A549 (cell line): Measurements from ENCODE around the gene MAPKAPK2. TPM values are rescaled to one million over a fixed set of nuclear protein-coding genes. Genes with fewer than 3 reads are reported as not detected.

Experiments used
- ATAC-seq, 2 experiments: fragments of 200-7000 bp in 1 of 2; fragments of >200 bp in 1 of 2; cut with Nextera tagmentation in 1 of 2; cut with Tn5 transposase in 1 of 2; 3 replicates each; pipeline versions ENCODE4 v1.8.0 to v1.9.1; 2018 to 2020; ENCODE audit warnings: mild to moderate bottlenecking in 1 of 2, moderate library complexity in 1 of 2
- CTCF ChIA-PET: fragments of 300-600 bp; sonication (Branson Sonifier 250); formaldehyde crosslinking; extraction: SDS; loops from one replicate; lab custom pipeline; 2021; ENCODE audit warnings: antibody characterized with exemption, inconsistent platforms; lab: Yijun Ruan, JAX
- POLR2A ChIA-PET: fragments of 350-600 bp; formaldehyde crosslinking; extraction: SDS; loops from one replicate; lab custom pipeline; 2021; ENCODE audit warnings: antibody characterized with exemption, inconsistent platforms; lab: Yijun Ruan, JAX
- DNase-seq, 2 experiments: peaks; one replicate each; pipeline versions ENCODE4 v3.0.0 to v3.0.0-alpha.2; 2011 to 2016; ENCODE audit warnings: low read depth in 1 of 2, low spot score in 1 of 2
- FAIRE-seq: peaks from 2 replicates; lab custom pipeline; 2011; peaks lifted over from hg19 to GRCh38; lab: Jason Lieb, UNC
- H3K27ac ChIP-seq, 2 experiments: fragments of >200 bp; sonication (Bioruptor Twin); formaldehyde crosslinking; 3 replicates each; pipeline ENCODE4 v1.5.1; 2016 to 2017
- H3K4me1 ChIP-seq: fragments of >200 bp; sonication (Bioruptor Twin); formaldehyde crosslinking; 3 replicates; pipeline ENCODE4 v1.6.1; 2016
- H3K4me2 ChIP-seq: fragments of >200 bp; sonication (Bioruptor Twin); formaldehyde crosslinking; 3 replicates; pipeline ENCODE4 v1.6.1; 2016
- H3K4me3 ChIP-seq: fragments of >200 bp; sonication (Bioruptor Twin); formaldehyde crosslinking; 3 replicates; pipeline ENCODE4 v1.5.1; 2016
- H3K9me3 ChIP-seq: fragments of >200 bp; sonication (Bioruptor Twin); formaldehyde crosslinking; 3 replicates; pipeline ENCODE4 v1.6.1; 2016
- ATOH8 ChIP-seq: fragments of 250-450 bp; sonication (Bioruptor Pico); IDR thresholded peaks from 2 replicates; pipeline ENCODE4 v1.5.0; 2020; ENCODE audit warnings: low read depth, mild to moderate bottlenecking, moderate library complexity
- CEBPB ChIP-seq, 2 experiments: fragments of >200 bp in 1 of 2; sonication (Bioruptor Twin) in 1 of 2; formaldehyde crosslinking in 1 of 2; IDR thresholded peaks; 2 replicates each; pipeline ENCODE4 v1.6.1; 2012 to 2016
- E2F6 ChIP-seq: IDR thresholded peaks from 2 replicates; pipeline ENCODE4 v1.6.1; 2012; ENCODE audit warnings: low read depth, borderline replicate concordance
- EHF ChIP-seq: fragments of 250-450 bp; sonication (Bioruptor Pico); IDR thresholded peaks from 2 replicates; pipeline ENCODE4 v1.5.0; 2020; ENCODE audit warnings: mild to moderate bottlenecking
- EP300 ChIP-seq, 2 experiments: fragments of >200 bp; sonication (Bioruptor Twin); formaldehyde crosslinking; IDR thresholded peaks; 2 replicates in 1 of 2; 3 replicates in 1 of 2; pipeline ENCODE4 v1.6.1; 2016 to 2017
- FOSL2 ChIP-seq, 2 experiments: fragments of 450-650 bp in 1 of 2; fragments of >200 bp in 1 of 2; sonication (Bioruptor Twin) in 1 of 2; formaldehyde crosslinking; IDR thresholded peaks; 2 replicates each; pipeline versions ENCODE4 v1.5.0 to v1.6.1; 2016 to 2020; ENCODE audit warnings: mild to moderate bottlenecking in 1 of 2, moderate library complexity in 1 of 2
- HES2 ChIP-seq: fragments of >200 bp; sonication (Bioruptor Twin); formaldehyde crosslinking; IDR thresholded peaks from 2 replicates; pipeline ENCODE4 v1.6.1; 2016
- HMGXB4 ChIP-seq: fragments of 250-450 bp; sonication (Bioruptor Pico); IDR thresholded peaks from 2 replicates; pipeline ENCODE4 v1.5.0; 2021; ENCODE audit warnings: mild to moderate bottlenecking, moderate library complexity, borderline replicate concordance
- HOXB13 ChIP-seq: fragments of 250-450 bp; sonication (Bioruptor Pico); IDR thresholded peaks from 2 replicates; pipeline ENCODE4 v1.5.0; 2020; ENCODE audit warnings: low read depth, mild to moderate bottlenecking, moderate library complexity
- KDM5A ChIP-seq: fragments of 200-600 bp; sonication (generic); IDR thresholded peaks from 2 replicates; pipeline ENCODE4 v1.6.1; 2016; ENCODE audit warnings: antibody characterized with exemption, mild to moderate bottlenecking
- MAFK ChIP-seq: fragments of 450-650 bp; IDR thresholded peaks from 2 replicates; pipeline ENCODE4 v1.6.1; 2014; ENCODE audit not compliant: partially characterized antibody
- MAZ ChIP-seq: fragments of 150-350 bp; IDR thresholded peaks from 2 replicates; pipeline ENCODE4 v1.6.1; 2014; ENCODE audit warnings: antibody characterized with exemption, low read depth, low read length, borderline replicate concordance
- MYC ChIP-seq: IDR thresholded peaks from 2 replicates; pipeline ENCODE4 v1.6.1; 2012; ENCODE audit warnings: mild to moderate bottlenecking, inconsistent platforms, low read length, improper control_type of control experiment, borderline replicate concordance
- POLR2A ChIP-seq: IDR thresholded peaks from 2 replicates; pipeline ENCODE4 v1.6.1; 2012; ENCODE audit warnings: mild to moderate bottlenecking, low read length
- POLR2AphosphoS2 ChIP-seq: conservative IDR thresholded peaks from 2 replicates; pipeline ENCODE4 v1.6.1; 2012; ENCODE audit warnings: low read length, improper control_type of control experiment, inconsistent platforms
- RARB ChIP-seq: fragments of 250-450 bp; sonication (Bioruptor Pico); IDR thresholded peaks from 2 replicates; pipeline ENCODE4 v1.8.0; 2021; ENCODE audit warnings: mild to moderate bottlenecking, moderate library complexity
- RCOR1 ChIP-seq: fragments of 150-350 bp; IDR thresholded peaks from 2 replicates; pipeline ENCODE4 v1.6.1; 2014; ENCODE audit warnings: antibody characterized with exemption, low read length, low read depth
- REST ChIP-seq: fragments of 200-600 bp; sonication (generic); IDR thresholded peaks from 2 replicates; pipeline ENCODE4 v1.6.1; 2016; ENCODE audit warnings: antibody characterized with exemption, mild to moderate bottlenecking, moderate library complexity
- RNF2 ChIP-seq: fragments of 200-600 bp; sonication (generic); IDR thresholded peaks from 2 replicates; pipeline ENCODE4 v1.6.1; 2016; ENCODE audit warnings: low read depth, mild to moderate bottlenecking, antibody characterized with exemption, moderate library complexity, borderline replicate concordance
- SREBF2 ChIP-seq: fragments of 450-650 bp; IDR thresholded peaks from 2 replicates; pipeline ENCODE4 v1.6.1; 2014; ENCODE audit warnings: mild to moderate bottlenecking, moderate library complexity
- TP53 ChIP-seq: fragments of 250-450 bp; sonication (Bioruptor Pico); IDR thresholded peaks from 2 replicates; pipeline ENCODE4 v1.5.0; 2021; ENCODE audit warnings: mild to moderate bottlenecking, moderate library complexity
- ZC3H11A ChIP-seq: fragments of 450-650 bp; IDR thresholded peaks from 2 replicates; pipeline ENCODE4 v1.6.1; 2014; ENCODE audit warnings: antibody characterized with exemption, mild to moderate bottlenecking
- ZFP36 ChIP-seq: fragments of 450-650 bp; IDR thresholded peaks from 2 replicates; pipeline ENCODE4 v1.6.1; 2014; ENCODE audit warnings: borderline replicate concordance; ENCODE audit not compliant: partially characterized antibody
- ZNF302 ChIP-seq: fragments of 250-450 bp; sonication (Bioruptor Pico); IDR thresholded peaks from 2 replicates; pipeline ENCODE4 v1.9.0; 2021; ENCODE audit warnings: inconsistent platforms, mild to moderate bottlenecking, moderate library complexity
- WGBS: methylation state at CpG from one replicate; pipeline ENCODE4 v1.1.6; 2017; ENCODE audit errors: missing lambda C conversion rate; 5-methylcytosine and 5-hydroxymethylcytosine counted together
- polyA plus RNA-seq, 4 experiments: library from polyadenylated mRNA; depleted of rRNA in 3 of 4; stranded (reverse); fragments of >200 nt; fragmentation: RNase III in 1 of 4; extraction: RNeasy Plus Mini Kit Qiagen cat#74134 plus additional on column Dnase treatment in 1 of 4; gene quantifications; 2 replicates in 3 of 4; 3 replicates in 1 of 4; pipeline ENCODE4 v1.2.3, GENCODE V29; 2011 to 2017

Gene MAPKAPK2
- polyA plus RNA-seq, 2 of the 4 experiments (the other 2 are of a cell fraction), result 37.2 to 43.0 TPM

GRCh38 chr1:206771338-206771692 is 86.6 kb downstream of the MAPKAPK2 start:
- POLR2A ChIA-PET, result no interaction called here
- Histone ChIP-seq H3K4me3 (no peak overlapping the region), H3K27ac (no peak overlapping the region), H3K9me3 (no peaks in the 10 kb centered on the region), H3K4me2 (no peak overlapping the region), H3K4me1 (no peaks in the 10 kb centered on the region)
- WGBS, result 55% methylated on average over 4 of the region's 4 CpGs
- ATAC-seq (no peak), FAIRE-seq (no peak), DNase-seq (no peak)
- CTCF ChIA-PET, result interaction anchor here (0.7 to 5.0 kb wide), 8 partner anchors 11 to 316 kb away, joined by 3 to 20 read pairs (median 4); no protein-coding TSS in a partner anchor
- no peak for TF ChIP-seq CEBPB (IDR thresholded peaks at IDR 0.05)
- no peak for TF ChIP-seq HOXB13
- no peak for TF ChIP-seq MYC
- no peak for TF ChIP-seq ZC3H11A
- TF ChIP-seq ATOH8 (CRISPR knock-in tag), result no peak
- no peak for TF ChIP-seq SREBF2
- no peak for TF ChIP-seq TP53 (CRISPR knock-in tag)
- no peak for TF ChIP-seq KDM5A
- TF ChIP-seq EP300 (IDR thresholded peaks at IDR 0.05), result no peak
- TF ChIP-seq HES2, result no peak
- no peak for TF ChIP-seq POLR2A

- Histone ChIP-seq H3K27ac (no peak within 1 kb of the TSS), H3K9me3 (no peaks in the 10 kb centered on the region), H3K4me3 (no peak within 1 kb of the TSS), H3K4me1 (no peaks in the 10 kb centered on the region)
- no peak for ATAC-seq
- ChIA-PET POLR2A (no interaction called here), CTCF (interaction anchor here (0.9 to 5.0 kb wide), 9 partner anchors 12 to 233 kb away, joined by 3 to 20 read pairs (median 3); no protein-coding TSS in a partner anchor)
- FAIRE-seq, result no peak
- DNase-seq, result no peak
- TF ChIP-seq REST, result no peak
- TF ChIP-seq MAFK, result peak; percentile 96
- no peak for TF ChIP-seq POLR2AphosphoS2
- no peak for TF ChIP-seq FOSL2 (IDR thresholded peaks at IDR 0.05)
- no peak for TF ChIP-seq FOSL2 (CRISPR knock-in tag; IDR thresholded peaks at IDR 0.05)
- no peak for TF ChIP-seq ZNF302 (CRISPR knock-in tag)
- TF ChIP-seq, all 56 proteins: peak for 1
- H3K4me2 ChIP-seq, result no peak within 1 kb of the TSS
- WGBS, result 66% methylated on average over 8 of the region's 8 CpGs
Observed at GRCh38 chr1:206772243-206772937, 87.7 kb downstream of the MAPKAPK2 start, which contains the start of gene IL10. TSS of gene IL10 (minus strand) at chr1:206772494. CDS start at chr1:206772435, 59 bp downstream.

- no peaks in the 10 kb centered on the region for H3K9me3 ChIP-seq
- ATAC-seq (no peak), FAIRE-seq (no peak), DNase-seq (no peak)
- H3K27ac ChIP-seq, result no peak overlapping the region
- ChIA-PET CTCF (interaction anchor here (1.0 to 2.3 kb wide), 7 partner anchors 8 to 138 kb away, joined by 3 to 9 read pairs (median 5); no protein-coding TSS in a partner anchor), POLR2A (no interaction called here)
- H3K4me3 ChIP-seq, result no peak overlapping the region
- no peaks in the 10 kb centered on the region for H3K4me1 ChIP-seq
- H3K4me2 ChIP-seq, result no peak overlapping the region
- 28% methylated on average over 3 of the region's 3 CpGs for WGBS
- TF ChIP-seq RCOR1 (no peak), ZFP36 (no peak), HMGXB4 (CRISPR knock-in tag) (no peak), MAZ (no peak), EHF (CRISPR knock-in tag) (no peak), E2F6 (no peak), HOXB13 (no peak), RARB (CRISPR knock-in tag) (no peak), MAFK (no peak), RNF2 (no peak), HES2 (no peak)
Observed at GRCh38 chr1:206774093-206774492, 89.4 kb downstream of the MAPKAPK2 start.
